Measurements from ENCODE around the gene DEK. TPM values are rescaled to one million over a fixed set of nuclear protein-coding genes. Genes with fewer than 3 reads are reported as not detected.

DEK gene
- total RNA-seq, 4 donors from 2014 or later: 69.5 to 106 (median 93.0) TPM

DNA sequence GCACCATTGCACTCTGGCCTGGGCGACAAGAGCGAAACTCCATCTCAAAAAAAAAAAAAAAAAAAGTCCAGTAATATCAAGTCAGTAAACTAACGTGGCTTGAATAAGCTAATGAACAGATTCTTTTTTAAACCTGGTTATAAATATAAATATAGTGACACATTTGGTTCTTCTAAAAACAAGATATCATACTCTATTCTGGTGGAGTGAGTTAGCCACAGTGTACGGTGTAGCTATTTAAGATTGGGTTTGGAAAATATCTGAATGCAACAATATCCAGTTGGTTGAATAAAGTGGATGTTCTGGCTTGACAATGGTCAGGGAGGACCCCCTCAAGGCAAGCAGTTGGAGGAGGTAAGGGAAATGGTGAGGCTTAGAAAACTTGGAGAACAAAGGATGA lies 5.9 kb upstream of the DEK start:
- TF ChIP-seq, protein P1, sequence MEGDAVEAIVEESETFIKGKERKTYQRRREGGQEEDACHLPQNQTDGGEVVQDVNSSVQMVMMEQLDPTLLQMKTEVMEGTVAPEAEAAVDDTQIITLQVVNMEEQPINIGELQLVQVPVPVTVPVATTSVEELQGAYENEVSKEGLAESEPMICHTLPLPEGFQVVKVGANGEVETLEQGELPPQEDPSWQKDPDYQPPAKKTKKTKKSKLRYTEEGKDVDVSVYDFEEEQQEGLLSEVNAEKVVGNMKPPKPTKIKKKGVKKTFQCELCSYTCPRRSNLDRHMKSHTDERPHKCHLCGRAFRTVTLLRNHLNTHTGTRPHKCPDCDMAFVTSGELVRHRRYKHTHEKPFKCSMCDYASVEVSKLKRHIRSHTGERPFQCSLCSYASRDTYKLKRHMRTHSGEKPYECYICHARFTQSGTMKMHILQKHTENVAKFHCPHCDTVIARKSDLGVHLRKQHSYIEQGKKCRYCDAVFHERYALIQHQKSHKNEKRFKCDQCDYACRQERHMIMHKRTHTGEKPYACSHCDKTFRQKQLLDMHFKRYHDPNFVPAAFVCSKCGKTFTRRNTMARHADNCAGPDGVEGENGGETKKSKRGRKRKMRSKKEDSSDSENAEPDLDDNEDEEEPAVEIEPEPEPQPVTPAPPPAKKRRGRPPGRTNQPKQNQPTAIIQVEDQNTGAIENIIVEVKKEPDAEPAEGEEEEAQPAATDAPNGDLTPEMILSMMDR (IDR thresholded peaks at IDR 0.05): no peak
- TF ChIP-seq POLR2A (IDR thresholded peaks at IDR 0.05): no peak
- intact Hi-C loops (cut with DNase I): no loop called here

DNA sequence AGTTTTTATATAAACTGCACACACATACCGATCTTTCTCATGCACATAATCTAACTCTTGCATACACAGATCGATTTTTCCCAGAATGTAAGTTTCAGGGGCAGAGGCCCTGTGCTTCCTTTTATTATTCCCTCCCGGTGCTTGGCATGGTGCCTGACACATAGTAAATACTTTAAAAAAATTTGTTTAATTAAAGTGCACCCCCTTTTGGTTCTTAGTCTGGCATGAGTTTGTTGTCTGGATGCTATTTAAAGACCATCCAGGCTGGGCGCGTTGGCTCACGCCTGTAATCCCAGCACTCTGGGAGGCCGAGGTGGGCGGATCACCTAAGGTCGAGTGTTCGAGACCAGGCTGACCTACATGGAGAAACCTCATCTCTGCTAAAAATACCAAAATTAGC lies 5.4 kb upstream of the DEK start:
- no peak for TF ChIP-seq POLR2A (IDR thresholded peaks at IDR 0.05)
- TF ChIP-seq, protein P1 (IDR thresholded peaks at IDR 0.05): no peak
- 29 to 50% methylated on average over 7 to 10 of the region's 10 CpGs for WGBS, 2 donors
- Histone ChIP-seq H3K9me3 (no peaks in the 10 kb centered on the region), H3K4me1 (peaks cover 0 to 7% (median 6%) of the 10 kb centered on the region in 3 donors), H3K36me3 (no peaks in the 10 kb centered on the region), H3K27ac (no peak overlapping the region), H3K4me3 (no peak overlapping the region), H3K27me3 (peaks cover 0 to under 1% (median 0%) of the 10 kb centered on the region in 4 donors)
- intact Hi-C loops (cut with DNase I): no loop called here
- no peak for DNase-seq

More for the DNA sequence above, 5.9 kb upstream of the DEK start:
- H3K4me1 ChIP-seq: peaks cover 0 to 6% (median 3%) of the 10 kb centered on the region in 3 donors
- DNase-seq: no peak
- WGBS, 2 donors: 91 to 92% methylated on average over 4 of the region's 4 CpGs
- H3K27ac ChIP-seq: no peak overlapping the region
- no peaks in the 10 kb centered on the region for H3K36me3 ChIP-seq
- H3K9me3 ChIP-seq: no peaks in the 10 kb centered on the region
- no peak overlapping the region for H3K4me3 ChIP-seq
- H3K27me3 ChIP-seq: peaks cover 0 to 5% (median 0%) of the 10 kb centered on the region in 4 donors

DNA sequence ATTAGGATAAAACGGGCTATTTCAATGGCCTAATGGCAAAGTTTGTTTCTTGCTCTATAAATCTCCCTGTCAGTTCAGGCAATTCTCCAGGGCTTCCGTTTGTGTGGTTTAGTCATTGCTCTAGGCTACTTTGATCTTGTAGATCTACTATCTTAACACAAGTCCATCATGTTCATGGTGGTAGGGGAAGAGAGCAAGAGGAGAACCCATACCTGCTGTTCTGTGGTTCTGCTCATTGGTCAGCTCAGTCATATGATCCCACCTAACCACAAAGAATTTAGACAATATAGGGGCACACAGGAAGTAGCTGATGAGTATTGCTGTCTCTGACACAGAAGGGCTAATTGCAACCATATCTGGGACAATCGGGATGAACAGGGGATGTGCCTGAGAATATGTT lies 4.9 kb upstream of the DEK start:
- 20 to 26% methylated on average over 3 of the region's 3 CpGs for WGBS, 2 donors
- TF ChIP-seq, protein P1 (IDR thresholded peaks at IDR 0.05): no peak
- no peak for TF ChIP-seq POLR2A (IDR thresholded peaks at IDR 0.05)
- intact Hi-C loops (cut with DNase I): no loop called here

DNA sequence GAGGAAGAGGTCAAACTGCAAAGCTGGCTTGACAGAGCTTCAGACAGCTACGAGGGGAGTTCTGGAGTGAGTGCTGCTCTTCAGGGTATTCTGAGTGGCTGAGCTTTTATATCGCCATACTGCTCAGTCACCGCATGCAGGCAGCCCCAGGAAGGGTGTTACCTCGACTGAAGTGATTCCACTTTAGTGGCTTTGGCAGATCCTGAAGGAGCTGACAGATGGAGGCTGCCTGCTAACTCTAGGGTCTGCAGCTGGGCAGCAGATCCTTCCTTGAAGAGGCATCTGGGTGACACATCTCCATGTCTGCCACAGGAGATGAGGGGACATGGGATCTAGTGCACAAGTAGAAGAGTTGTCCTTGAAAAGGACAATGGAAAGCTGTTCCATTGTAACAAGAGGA lies 3.7 kb upstream of the DEK start:
- Histone ChIP-seq H3K36me3 (no peaks in the 10 kb centered on the region), H3K27me3 (no peaks in the 10 kb centered on the region), H3K9me3 (no peaks in the 10 kb centered on the region), H3K4me1 (peaks cover 0 to 12% (median 6%) of the 10 kb centered on the region in 3 donors), H3K27ac (no peak overlapping the region), H3K4me3 (no peak overlapping the region)
- intact Hi-C loops (cut with DNase I): no loop called here
- WGBS, 2 donors: 68 to 73% methylated on average over 4 of the region's 4 CpGs
- TF ChIP-seq, protein P1 (IDR thresholded peaks at IDR 0.05): no peak
- no peak for TF ChIP-seq POLR2A (IDR thresholded peaks at IDR 0.05)
- DNase-seq: no peak

More for the DNA sequence above, 4.9 kb upstream of the DEK start:
- H3K4me1 ChIP-seq: peaks cover 0 to 7% (median 6%) of the 10 kb centered on the region in 3 donors
- H3K27me3 ChIP-seq: no peaks in the 10 kb centered on the region
- H3K27ac ChIP-seq: no peak overlapping the region
- no peak for DNase-seq
- H3K4me3 ChIP-seq: no peak overlapping the region
- no peaks in the 10 kb centered on the region for H3K36me3 ChIP-seq
- H3K9me3 ChIP-seq: no peaks in the 10 kb centered on the region

DNA sequence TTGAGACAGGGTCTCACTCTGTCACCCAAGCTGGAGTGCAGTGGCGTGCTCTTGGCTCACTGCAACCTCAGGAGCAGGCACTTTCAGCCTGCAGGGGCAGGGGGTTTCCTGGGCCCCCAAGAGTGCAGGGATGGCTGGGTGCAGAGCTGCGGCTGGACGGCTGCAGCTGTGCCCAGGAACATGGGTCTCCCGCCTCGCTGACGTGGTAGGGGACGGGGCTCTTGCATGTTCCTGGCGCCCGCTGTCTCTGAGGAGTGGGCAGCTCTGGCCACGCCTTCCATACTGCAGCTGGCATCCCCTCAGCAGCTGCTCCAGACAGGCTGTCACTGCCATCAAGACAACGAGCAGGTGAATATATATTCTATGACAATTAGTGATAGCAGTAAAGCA lies 2.2 kb upstream of the DEK start:
- Histone ChIP-seq H3K27me3 (no peaks in the 10 kb centered on the region), H3K4me1 (peaks cover 0 to 27% (median 16%) of the 10 kb centered on the region in 3 donors), H3K36me3 (no peaks in the 10 kb centered on the region), H3K9me3 (no peaks in the 10 kb centered on the region), H3K27ac (no peak overlapping the region), H3K4me3 (no peak overlapping the region)
- no peak for DNase-seq
- TF ChIP-seq POLR2A (IDR thresholded peaks at IDR 0.05): no peak
- TF ChIP-seq, protein P1 (IDR thresholded peaks at IDR 0.05): no peak
- intact Hi-C loops (cut with DNase I): no loop called here
- WGBS, 2 donors: 91 to 96% methylated on average over 1 to 4 of the region's 11 CpGs
